Measurements from ENCODE around the gene DNM3. TPM values are rescaled to one million over a fixed set of nuclear protein-coding genes. Genes with fewer than 3 reads are reported as not detected.

Gene DNM3
- total RNA-seq, 2 donors from 2014 or later, result 1.7 to 2.3 TPM

- intact Hi-C loops (cut with DNase I, micrococcal nuclease), result no loop called here
- DNase-seq, result no peak
- peak; percentile 88 for ATAC-seq
These were observed 326.7 kb downstream of the DNM3 start for GRCh38 chr1:172167796-172168596.

DNA sequence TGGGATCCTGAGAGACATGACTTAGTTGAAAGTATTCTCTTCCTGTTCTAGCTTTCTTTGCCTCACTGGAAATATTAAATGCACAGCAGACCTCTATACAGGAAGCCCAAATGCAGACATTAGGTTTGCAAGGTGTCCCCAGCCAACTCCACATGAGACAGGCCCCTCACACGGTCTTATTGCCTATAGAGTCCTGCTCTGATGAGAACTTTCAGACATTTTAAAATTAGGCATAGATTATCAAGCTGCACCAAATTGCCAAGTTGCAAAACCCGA is 327.2 kb downstream of the DNM3 start:
- DNase-seq (no peak), ATAC-seq (no peak)
- intact Hi-C loops (cut with DNase I, micrococcal nuclease), result no loop called here

DNA sequence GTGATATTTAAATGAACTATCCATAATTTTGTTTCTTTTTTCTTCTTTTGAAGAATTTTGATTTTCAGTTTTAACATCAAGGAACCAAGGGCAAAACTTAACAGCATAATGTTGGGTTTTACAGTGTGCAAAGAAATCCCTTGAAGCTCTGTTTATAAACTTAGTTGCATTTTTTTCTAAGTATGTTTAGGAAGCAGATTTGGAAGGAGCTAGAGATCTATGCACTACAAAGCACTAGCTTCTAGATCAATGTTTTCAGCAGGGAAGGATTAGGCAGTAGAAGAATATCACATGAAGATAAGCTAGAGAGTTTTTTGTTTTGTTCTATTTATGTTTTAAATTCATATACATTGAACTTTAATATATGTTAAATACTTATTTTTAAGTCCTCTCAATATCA is 328.5 kb downstream of the DNM3 start:
- ATAC-seq, result no peak
- intact Hi-C loops (cut with DNase I, micrococcal nuclease), result no loop called here
- DNase-seq, result no peak

DNA sequence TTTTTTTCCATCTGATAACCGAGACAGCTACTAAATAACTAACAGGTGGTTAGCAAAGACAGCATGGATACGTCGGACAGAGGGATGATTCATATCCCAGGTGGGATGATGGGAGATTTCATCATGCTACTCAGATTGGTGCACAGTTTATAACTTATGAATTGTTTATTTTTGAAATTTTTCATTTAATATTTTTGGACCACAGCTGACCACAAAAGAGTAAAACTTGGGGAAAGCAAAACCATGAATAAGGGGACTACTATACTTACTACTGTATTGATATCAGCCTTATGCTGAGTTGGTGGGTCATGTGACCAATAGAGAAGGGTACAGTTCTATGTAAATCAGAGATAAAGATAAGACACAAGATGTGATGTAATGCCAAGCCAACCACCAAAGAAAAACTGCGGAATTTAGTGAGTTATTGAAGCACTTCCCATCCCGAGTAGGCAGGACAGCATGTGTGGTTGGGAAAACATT is 331.1 kb downstream of the DNM3 start:
- ATAC-seq (no peak), DNase-seq (no peak)
- intact Hi-C loops (cut with DNase I, micrococcal nuclease), result no loop called here

DNA sequence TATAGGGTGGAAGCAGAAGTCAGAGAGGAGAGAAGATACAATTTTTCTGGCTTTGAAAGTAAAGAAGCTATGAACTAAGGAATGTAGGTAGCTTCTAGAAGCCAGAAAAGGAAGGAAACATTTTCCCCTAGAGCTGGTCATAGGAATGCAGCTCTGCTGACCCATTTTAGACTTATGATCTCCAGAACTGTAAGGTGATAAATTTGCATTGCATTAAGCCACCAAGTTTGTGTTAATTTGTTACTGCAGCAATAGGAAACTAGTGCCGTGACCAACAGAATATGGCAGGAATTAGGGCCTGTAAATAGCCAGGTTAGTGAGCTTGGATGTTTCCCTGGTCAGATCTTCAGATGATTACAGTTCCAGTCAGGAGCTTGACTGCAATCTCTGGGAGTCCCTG is 334.9 kb downstream of the DNM3 start:
- intact Hi-C loops (cut with DNase I, micrococcal nuclease), result no loop called here
- DNase-seq, result no peak
- ATAC-seq, result no peak

DNA sequence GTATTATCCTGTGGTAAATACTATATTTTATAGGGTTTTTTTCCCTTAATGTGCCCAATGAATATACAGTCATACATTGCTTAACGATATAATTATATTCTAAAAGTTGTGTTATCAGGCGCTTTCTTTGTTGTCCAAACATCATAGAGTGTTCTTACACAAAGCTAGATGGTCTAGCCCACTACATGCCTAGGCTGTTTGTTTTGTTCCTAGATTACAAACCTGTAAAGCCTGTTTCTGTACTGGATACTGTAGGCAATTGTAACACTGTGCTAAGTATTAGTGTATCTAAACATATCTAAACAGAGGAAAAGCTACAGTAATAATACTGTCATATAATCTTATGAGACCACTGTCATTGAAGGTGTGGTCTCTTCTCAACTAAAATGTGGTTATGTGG is 336.6 kb downstream of the DNM3 start:
- no peak for DNase-seq
- intact Hi-C loops (cut with DNase I, micrococcal nuclease), result no loop called here
- peak; percentile 78 for ATAC-seq

DNA sequence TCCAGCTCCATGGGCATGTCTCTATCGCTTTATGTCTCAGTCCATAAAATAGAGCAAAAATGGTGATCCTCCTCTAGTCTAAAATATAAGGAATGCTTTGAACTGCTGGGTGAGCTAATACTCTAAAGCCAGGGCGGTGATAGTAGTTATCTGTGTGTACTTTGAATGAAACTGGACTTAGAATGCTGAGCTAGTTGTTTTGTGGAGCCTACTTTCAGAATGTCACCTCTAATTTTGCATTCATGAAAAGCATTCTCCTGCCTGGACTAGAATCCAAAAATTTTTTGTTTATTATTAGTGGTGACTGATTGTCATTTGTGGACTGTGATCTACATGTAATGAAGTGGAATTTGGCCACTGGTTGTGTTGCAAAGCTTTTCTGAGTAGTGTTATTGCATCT is 337.6 kb downstream of the DNM3 start:
- DNase-seq (no peak), ATAC-seq (no peak)
- intact Hi-C loops (cut with DNase I, micrococcal nuclease), result no loop called here

GRCh38 chr1:172179918-172180317 is 338.6 kb downstream of the DNM3 start:
- DNase-seq, result no peak
- intact Hi-C loops (cut with DNase I, micrococcal nuclease), result no loop called here
- no peak for ATAC-seq

GRCh38 chr1:172180501-172181285 is 339.4 kb downstream of the DNM3 start:
- ATAC-seq, result peak; percentile 66
- intact Hi-C loops (cut with DNase I, micrococcal nuclease), result no loop called here
- DNase-seq, result peak; percentile 43 to 50

DNA sequence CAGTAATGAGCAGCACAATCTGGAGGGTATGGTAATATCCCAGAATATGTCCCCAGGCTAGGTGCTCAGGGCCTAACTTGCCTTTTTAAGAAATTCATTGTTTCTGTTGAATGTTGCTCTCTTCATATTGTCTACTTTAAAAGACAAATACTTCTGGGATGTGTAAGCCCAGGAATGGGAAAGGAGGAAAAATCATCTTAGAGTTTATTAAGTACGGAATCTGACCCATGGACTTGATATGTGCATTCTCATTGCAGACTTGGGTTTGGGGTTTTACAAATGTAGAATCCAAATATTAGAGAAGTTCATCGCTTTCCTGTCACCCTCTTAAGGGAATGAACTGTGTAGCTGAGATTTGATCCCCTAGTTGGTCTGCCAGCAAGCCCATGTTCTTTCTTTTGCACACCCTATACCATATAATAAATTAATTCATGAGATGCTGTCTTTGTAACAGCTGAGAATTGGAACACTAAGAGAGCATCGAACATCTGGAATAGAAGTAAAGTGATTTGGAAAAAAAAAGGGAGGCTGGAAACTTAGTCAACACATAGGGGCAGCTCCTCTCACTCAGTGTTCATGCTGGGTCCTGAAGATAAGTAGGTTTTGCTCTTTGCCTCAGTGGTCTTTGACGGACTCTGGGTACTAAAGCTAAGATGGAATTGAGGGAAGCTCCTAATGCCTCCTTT is 343.4 kb downstream of the DNM3 start:
- ATAC-seq (no peak), DNase-seq (no peak)
- intact Hi-C loops (cut with DNase I, micrococcal nuclease), result no loop called here

DNA sequence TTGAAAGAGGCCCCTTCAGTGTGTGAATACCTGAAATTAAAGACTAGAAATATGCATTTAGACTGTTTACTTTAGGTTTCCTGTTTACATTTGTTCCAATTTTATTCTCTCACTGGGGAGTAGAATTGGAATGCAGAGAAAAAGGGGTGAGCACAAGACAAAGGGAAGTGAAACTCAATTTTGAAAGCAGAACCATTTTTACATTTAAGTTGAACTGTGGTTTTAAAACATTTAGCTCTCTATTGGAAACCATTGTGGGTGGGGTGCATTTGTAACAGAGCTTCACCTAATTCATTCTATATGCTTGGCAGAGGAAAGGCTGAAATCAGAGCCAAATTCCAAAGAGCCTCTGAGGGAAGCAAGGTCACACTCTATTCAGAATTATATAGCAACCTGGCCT is 343.9 kb downstream of the DNM3 start:
- DNase-seq (no peak), ATAC-seq (no peak)
- intact Hi-C loops (cut with DNase I, micrococcal nuclease), result no loop called here

- DNase-seq (no peak), ATAC-seq (no peak)
- intact Hi-C loops (cut with DNase I, micrococcal nuclease), result no loop called here
These were observed 344.7 kb downstream of the DNM3 start for GRCh38 chr1:172185996-172186395.

GRCh38 chr1:172201572-172201971 is 360.3 kb downstream of the DNM3 start:
- intact Hi-C loops (cut with DNase I, micrococcal nuclease), result no loop called here
- DNase-seq, result no peak
- ATAC-seq, result no peak

GRCh38 chr1:172203135-172203823 is 362.0 kb downstream of the DNM3 start:
- intact Hi-C loops (cut with DNase I, micrococcal nuclease), result no loop called here
- no peak for DNase-seq
- no peak for ATAC-seq

DNA sequence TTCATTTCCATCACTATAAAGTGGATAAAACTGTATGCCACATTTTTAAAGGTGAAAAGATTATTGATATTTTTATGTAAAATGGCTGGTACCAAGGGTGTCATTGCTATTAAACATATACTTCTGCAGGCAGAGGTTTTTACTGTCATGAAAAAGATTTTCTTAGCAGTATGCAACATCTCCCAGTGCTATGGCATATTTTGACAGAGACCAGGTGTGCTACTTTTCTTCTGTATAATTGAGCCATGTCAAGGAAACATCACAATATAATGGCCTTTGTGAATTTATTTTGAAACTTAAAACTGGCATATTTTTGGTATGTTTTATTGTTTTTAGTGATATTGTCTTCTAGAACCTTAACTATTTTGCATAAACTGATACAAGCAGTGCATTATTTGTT is 362.6 kb downstream of the DNM3 start:
- ATAC-seq (no peak), DNase-seq (no peak)
- intact Hi-C loops (cut with DNase I, micrococcal nuclease), result no loop called here

GRCh38 chr1:172206256-172206655 is 365.0 kb downstream of the DNM3 start:
- no peak for ATAC-seq
- DNase-seq, result no peak
- intact Hi-C loops (cut with DNase I, micrococcal nuclease), result no loop called here

DNA sequence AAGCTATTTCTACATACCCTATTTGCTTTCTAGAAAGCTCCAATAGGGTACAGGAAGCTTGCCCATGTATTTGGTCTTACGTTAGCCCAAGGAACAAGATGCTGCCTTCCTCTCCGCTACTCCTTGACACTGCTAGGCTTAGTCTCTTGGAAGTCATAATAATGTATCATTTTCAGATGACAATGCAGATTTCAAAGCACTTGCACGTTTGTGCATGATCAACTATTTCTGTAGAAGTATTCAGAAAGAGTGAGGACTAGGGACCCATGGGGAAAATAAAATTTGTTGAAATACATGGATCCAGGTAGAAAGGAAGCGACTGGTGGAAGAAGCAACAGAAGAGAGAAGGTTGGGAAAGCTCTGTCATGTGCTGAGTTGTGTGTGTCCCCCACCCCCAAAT is 367.3 kb downstream of the DNM3 start:
- intact Hi-C loops (cut with DNase I, micrococcal nuclease), result no loop called here
- ATAC-seq (no peak), DNase-seq (no peak)

DNA sequence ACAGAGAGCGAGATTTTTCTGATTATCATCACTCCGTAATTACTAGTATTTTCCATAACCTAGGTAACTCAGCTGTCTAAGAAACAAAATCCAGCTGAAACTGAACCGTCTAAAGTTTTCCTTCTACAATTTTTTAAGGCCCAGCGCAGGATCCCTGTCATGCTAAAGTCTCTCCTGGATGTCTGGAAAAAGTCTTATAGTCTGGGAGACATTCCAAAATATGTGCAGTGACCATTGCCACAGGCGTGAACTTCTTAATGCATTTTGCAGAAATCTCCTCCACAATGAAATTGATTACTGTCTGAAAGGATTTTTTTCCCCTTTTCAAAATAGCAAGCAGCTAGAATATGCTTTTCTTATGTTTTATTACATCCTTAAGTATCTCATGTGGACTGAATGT is 369.9 kb downstream of the DNM3 start:
- no peak for ATAC-seq
- DNase-seq, result no peak
- intact Hi-C loops (cut with DNase I, micrococcal nuclease), result no loop called here

DNA sequence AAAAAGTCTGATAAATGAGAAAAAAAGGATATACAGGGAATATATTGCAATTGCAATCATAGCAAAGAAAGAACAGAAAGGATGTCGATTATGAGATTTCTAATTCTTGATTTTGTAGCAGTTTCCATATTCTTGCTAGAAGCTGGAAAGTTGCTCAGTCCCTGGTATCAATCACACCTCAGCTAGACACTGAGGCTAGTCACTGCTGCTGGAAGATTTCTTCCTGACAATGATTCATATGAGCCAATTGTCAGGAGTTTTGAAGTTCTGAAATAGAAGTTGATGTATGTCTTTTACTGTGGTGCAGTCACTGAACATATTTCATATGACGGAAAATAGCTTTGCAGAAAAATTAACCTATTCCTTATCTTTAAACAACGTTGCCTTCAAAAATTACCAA is 370.8 kb downstream of the DNM3 start:
- DNase-seq (no peak), ATAC-seq (no peak)
- intact Hi-C loops (cut with DNase I, micrococcal nuclease), result no loop called here

DNA sequence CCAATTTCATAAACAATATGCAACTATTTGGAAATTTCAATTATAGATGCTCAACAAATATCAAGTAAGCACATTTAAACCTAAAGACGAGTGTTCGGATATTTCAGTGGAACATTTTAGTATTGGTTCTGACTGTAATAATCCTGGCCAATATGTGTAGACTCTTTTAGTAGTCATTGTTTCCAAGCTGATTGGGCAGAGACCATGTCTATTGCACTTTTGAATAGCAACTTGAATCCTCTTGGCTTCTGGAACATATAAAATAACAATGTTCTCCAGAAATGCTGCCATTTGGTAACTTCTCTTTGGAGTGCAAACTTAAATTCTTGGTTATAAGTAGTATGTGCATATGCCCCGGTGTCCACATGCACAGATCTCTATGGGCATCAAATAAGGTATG is 373.7 kb downstream of the DNM3 start:
- no peak for DNase-seq
- ATAC-seq, result no peak
- intact Hi-C loops (cut with DNase I, micrococcal nuclease), result no loop called here

All from left colon (tissue), 2 donors.